ENCODE results near the gene NOP58.
"Not testable (repeated sequence)": the region's sequence is repeated elsewhere in the genome, so short reads cannot be mapped to it uniquely, and the experiment has no call there.

Gene NOP58

GRCh38 chr2:202306034-202306433 is 40.5 kb downstream of the NOP58 start:
- no peak overlapping the region for H3K4me3 ChIP-seq (ENCODE audit: insufficient read depth, low read depth, low read length, poor library complexity, severe bottlenecking)
- H3K27me3 ChIP-seq (replicated peaks; ENCODE audit: control insufficient read depth, insufficient read depth, low read length, poor library complexity, severe bottlenecking): no peaks in the 10 kb centered on the region
- no peak for DNase-seq
- peaks cover 53% of the 10 kb centered on the region for H3K36me3 ChIP-seq (ENCODE audit: control insufficient read depth, insufficient read depth, low read length)
- no peak overlapping the region for H3K27ac ChIP-seq (ENCODE audit: insufficient read depth, low read length, poor library complexity, severe bottlenecking)
- H3K9me3 ChIP-seq (ENCODE audit: control insufficient read depth, low read length): no peaks in the 10 kb centered on the region
- H3K4me1 ChIP-seq (ENCODE audit: control insufficient read depth, insufficient read depth, low read length, poor library complexity, severe bottlenecking): no peaks in the 10 kb centered on the region

DNA sequence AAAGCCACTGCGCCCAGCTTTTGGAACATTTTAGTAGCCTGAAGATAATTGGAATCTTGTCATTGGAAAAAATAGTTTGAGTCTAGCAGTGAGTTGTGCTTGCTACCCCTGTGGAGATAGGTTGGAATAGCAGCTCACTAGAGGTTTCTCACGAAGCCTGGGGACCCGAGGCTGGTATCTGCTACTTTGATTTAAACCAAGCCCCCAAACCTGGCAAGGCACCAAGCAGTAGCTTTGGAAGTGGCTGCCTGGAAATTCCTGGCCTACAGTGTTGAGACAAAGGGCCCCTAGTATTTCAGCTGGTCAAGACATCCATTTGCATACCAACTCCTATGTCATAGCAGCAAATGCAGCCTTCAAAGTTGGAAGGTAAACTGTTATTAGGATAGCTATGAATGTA is 42.1 kb downstream of the NOP58 start:
- Histone ChIP-seq H3K36me3 (ENCODE audit: control insufficient read depth, insufficient read depth, low read length) (peaks cover 36% of the 10 kb centered on the region), H3K9me3 (ENCODE audit: control insufficient read depth, low read length) (no peaks in the 10 kb centered on the region)

DNA sequence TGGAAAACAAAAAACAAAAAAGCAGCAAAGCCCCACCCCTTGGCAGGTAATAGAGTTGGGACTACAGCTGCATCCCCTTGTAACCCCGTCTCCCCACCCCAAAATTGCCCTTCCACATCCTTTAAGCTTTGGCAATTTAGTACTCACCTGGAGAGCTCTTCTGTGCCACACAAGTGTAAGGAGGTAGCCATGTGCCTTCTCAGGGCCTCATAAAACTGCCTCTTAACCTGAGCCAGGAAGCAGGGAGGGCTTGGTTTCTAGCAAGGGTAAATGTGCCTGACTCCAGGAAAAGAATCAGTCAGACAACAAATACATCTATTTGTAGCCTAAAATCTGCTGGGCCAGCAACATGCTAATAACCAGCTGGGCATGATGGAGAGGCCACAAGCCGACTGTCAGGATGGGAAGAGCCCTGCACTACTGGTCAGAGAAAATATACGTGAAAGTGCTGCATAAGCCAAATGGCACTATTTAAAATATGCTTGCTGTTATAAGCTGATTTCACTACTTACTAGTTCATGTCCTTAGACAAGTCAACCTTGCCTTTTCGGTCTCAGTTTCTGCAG is 46.3 kb downstream of the NOP58 start:
- no peaks in the 10 kb centered on the region for H3K4me1 ChIP-seq (ENCODE audit: control insufficient read depth, insufficient read depth, low read length, poor library complexity, severe bottlenecking)
- H3K27ac ChIP-seq (ENCODE audit: insufficient read depth, low read length, poor library complexity, severe bottlenecking): no peak overlapping the region
- no peaks in the 10 kb centered on the region for H3K27me3 ChIP-seq (replicated peaks; ENCODE audit: control insufficient read depth, insufficient read depth, low read length, poor library complexity, severe bottlenecking)
- no peak overlapping the region for H3K4me3 ChIP-seq (ENCODE audit: insufficient read depth, low read depth, low read length, poor library complexity, severe bottlenecking)
- H3K9me3 ChIP-seq (ENCODE audit: control insufficient read depth, low read length): no peaks in the 10 kb centered on the region
- DNase-seq: no peak
- no peaks in the 10 kb centered on the region for H3K36me3 ChIP-seq (ENCODE audit: control insufficient read depth, insufficient read depth, low read length)

More for the DNA sequence above, 42.1 kb downstream of the NOP58 start:
- no peak for DNase-seq
- Histone ChIP-seq H3K27ac (ENCODE audit: insufficient read depth, low read length, poor library complexity, severe bottlenecking) (no peak overlapping the region), H3K4me3 (ENCODE audit: insufficient read depth, low read depth, low read length, poor library complexity, severe bottlenecking) (no peak overlapping the region), H3K4me1 (ENCODE audit: control insufficient read depth, insufficient read depth, low read length, poor library complexity, severe bottlenecking) (no peaks in the 10 kb centered on the region), H3K27me3 (replicated peaks; ENCODE audit: control insufficient read depth, insufficient read depth, low read length, poor library complexity, severe bottlenecking) (no peaks in the 10 kb centered on the region)

DNA sequence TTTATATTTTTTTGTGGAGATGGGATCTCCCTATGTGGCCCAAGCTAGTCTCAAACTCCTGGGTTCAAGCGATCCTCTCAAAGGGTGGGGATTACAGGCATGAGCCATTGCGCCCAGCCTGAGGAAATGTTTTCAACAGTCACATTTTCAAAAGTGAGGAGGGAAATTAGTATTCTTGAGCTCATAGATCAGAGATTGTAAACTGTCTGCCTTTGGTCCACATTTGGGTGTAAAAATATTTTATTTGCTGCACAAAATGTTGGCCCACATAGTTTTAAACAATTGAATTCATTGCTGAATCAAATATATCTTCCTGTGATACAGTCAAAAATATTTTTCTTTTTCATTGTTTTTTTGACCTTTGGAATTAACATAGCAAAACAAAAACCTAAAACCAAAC is 48.6 kb downstream of the NOP58 start:
- no peak overlapping the region for H3K4me3 ChIP-seq (ENCODE audit: insufficient read depth, low read depth, low read length, poor library complexity, severe bottlenecking)
- H3K36me3 ChIP-seq (ENCODE audit: control insufficient read depth, insufficient read depth, low read length): no peaks in the 10 kb centered on the region
- H3K27ac ChIP-seq (ENCODE audit: insufficient read depth, low read length, poor library complexity, severe bottlenecking): no peak overlapping the region
- no peaks in the 10 kb centered on the region for H3K4me1 ChIP-seq (ENCODE audit: control insufficient read depth, insufficient read depth, low read length, poor library complexity, severe bottlenecking)
- DNase-seq: no peak
- H3K27me3 ChIP-seq (replicated peaks; ENCODE audit: control insufficient read depth, insufficient read depth, low read length, poor library complexity, severe bottlenecking): no peaks in the 10 kb centered on the region
- no peaks in the 10 kb centered on the region for H3K9me3 ChIP-seq (ENCODE audit: control insufficient read depth, low read length)

- H3K9me3 ChIP-seq (ENCODE audit: control insufficient read depth, low read length): no peaks in the 10 kb centered on the region
- no peak overlapping the region for H3K4me3 ChIP-seq (ENCODE audit: insufficient read depth, low read depth, low read length, poor library complexity, severe bottlenecking)
- no peak overlapping the region for H3K27ac ChIP-seq (ENCODE audit: insufficient read depth, low read length, poor library complexity, severe bottlenecking)
- no peak for DNase-seq
- no peaks in the 10 kb centered on the region for H3K36me3 ChIP-seq (ENCODE audit: control insufficient read depth, insufficient read depth, low read length)
- no peaks in the 10 kb centered on the region for H3K4me1 ChIP-seq (ENCODE audit: control insufficient read depth, insufficient read depth, low read length, poor library complexity, severe bottlenecking)
- no peaks in the 10 kb centered on the region for H3K27me3 ChIP-seq (replicated peaks; ENCODE audit: control insufficient read depth, insufficient read depth, low read length, poor library complexity, severe bottlenecking)
Observed at GRCh38 chr2:202317080-202317857, 51.7 kb downstream of the NOP58 start.

DNA sequence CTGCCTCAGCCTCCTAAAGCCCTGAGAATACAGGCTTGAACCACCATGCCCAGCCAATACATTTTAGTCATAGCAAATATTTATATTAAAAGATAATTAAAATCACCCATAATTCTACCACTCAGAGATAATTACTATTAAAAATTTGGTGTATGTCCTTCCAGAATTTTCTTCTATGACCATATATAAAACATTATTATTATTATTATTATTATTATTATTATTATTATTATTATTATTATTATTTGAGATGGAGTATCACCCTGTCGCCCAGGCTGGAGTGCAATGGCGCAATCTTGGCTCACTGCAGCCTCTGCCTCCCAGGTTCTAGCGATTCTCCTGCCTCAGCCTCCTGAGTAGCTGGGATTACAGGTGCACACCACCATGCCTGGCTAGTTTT is 54.8 kb downstream of the NOP58 start:
- H3K9me3 ChIP-seq (ENCODE audit: control insufficient read depth, low read length); H3K4me1 ChIP-seq (ENCODE audit: control insufficient read depth, insufficient read depth, low read length, poor library complexity, severe bottlenecking); H3K27me3 ChIP-seq (replicated peaks; ENCODE audit: control insufficient read depth, insufficient read depth, low read length, poor library complexity, severe bottlenecking); H3K4me3 ChIP-seq (ENCODE audit: insufficient read depth, low read depth, low read length, poor library complexity, severe bottlenecking); H3K27ac ChIP-seq (ENCODE audit: insufficient read depth, low read length, poor library complexity, severe bottlenecking); DNase-seq; H3K36me3 ChIP-seq (ENCODE audit: control insufficient read depth, insufficient read depth, low read length): not testable (repeated sequence)

DNA sequence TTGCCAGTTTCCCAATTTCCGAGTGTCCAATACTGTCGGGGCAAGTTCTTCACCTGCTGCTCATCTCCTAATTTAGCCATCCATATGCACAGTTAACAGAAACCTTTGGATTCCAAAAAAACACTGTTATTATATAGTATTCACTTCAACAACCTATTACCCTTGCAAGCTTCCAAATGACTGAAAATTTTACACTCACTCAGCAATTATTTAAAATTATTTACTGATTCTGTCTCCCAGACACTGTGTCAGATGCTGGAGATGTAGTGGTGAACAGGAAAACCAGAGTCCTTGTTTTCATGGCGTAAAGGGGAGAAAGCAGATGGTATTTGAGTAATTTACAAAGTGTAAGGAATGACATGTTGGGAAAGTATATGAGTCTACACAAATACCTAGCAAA is 56.9 kb downstream of the NOP58 start:
- no peaks in the 10 kb centered on the region for H3K9me3 ChIP-seq (ENCODE audit: control insufficient read depth, low read length)
- no peak overlapping the region for H3K27ac ChIP-seq (ENCODE audit: insufficient read depth, low read length, poor library complexity, severe bottlenecking)
- H3K36me3 ChIP-seq (ENCODE audit: control insufficient read depth, insufficient read depth, low read length): no peaks in the 10 kb centered on the region
- no peaks in the 10 kb centered on the region for H3K27me3 ChIP-seq (replicated peaks; ENCODE audit: control insufficient read depth, insufficient read depth, low read length, poor library complexity, severe bottlenecking)
- no peaks in the 10 kb centered on the region for H3K4me1 ChIP-seq (ENCODE audit: control insufficient read depth, insufficient read depth, low read length, poor library complexity, severe bottlenecking)
- no peak for DNase-seq
- no peak overlapping the region for H3K4me3 ChIP-seq (ENCODE audit: insufficient read depth, low read depth, low read length, poor library complexity, severe bottlenecking)

GRCh38 chr2:202327858-202328257 is 62.3 kb downstream of the NOP58 start:
- Histone ChIP-seq H3K27me3 (replicated peaks; ENCODE audit: control insufficient read depth, insufficient read depth, low read length, poor library complexity, severe bottlenecking) (no peaks in the 10 kb centered on the region), H3K9me3 (ENCODE audit: control insufficient read depth, low read length) (no peaks in the 10 kb centered on the region), H3K4me3 (ENCODE audit: insufficient read depth, low read depth, low read length, poor library complexity, severe bottlenecking) (no peak overlapping the region), H3K27ac (ENCODE audit: insufficient read depth, low read length, poor library complexity, severe bottlenecking) (no peak overlapping the region), H3K36me3 (ENCODE audit: control insufficient read depth, insufficient read depth, low read length) (no peaks in the 10 kb centered on the region), H3K4me1 (ENCODE audit: control insufficient read depth, insufficient read depth, low read length, poor library complexity, severe bottlenecking) (no peaks in the 10 kb centered on the region)
- DNase-seq: no peak

DNA sequence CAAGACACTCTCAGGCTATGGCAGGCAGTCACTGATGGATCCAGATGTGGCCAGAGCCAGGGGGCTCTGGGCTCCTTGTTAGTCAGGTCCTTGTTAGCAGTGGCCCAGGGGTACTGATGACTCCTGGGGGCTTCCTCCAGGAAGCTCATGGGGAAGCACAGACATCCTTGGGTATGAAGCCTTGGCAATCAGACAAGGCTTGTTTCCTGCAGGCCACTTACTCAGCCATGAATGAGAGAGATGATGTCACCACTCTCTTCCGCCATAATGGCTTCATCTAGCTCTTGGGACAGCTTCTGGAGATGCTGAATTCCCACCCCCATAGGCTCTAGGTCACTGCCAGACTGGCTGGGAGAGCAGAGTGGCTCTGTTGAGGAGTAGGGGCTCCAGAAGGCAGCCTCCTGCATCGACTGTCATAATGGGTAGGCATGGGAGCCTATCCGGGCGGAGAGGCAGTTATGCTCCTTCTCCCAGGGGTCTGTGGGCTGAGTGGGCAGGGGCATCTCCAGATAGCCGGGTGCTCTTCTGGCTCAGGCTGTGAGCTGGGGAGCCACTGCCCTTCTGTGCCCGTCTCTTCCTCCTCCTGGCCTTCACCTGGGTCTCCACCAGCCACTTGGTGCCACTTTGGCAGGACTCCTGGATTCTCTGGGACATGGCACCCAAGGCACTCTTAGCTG is 70.4 kb downstream of the NOP58 start:
- no peak overlapping the region for H3K27ac ChIP-seq (ENCODE audit: insufficient read depth, low read length, poor library complexity, severe bottlenecking)
- no peak overlapping the region for H3K4me3 ChIP-seq (ENCODE audit: insufficient read depth, low read depth, low read length, poor library complexity, severe bottlenecking)
- H3K4me1 ChIP-seq (ENCODE audit: control insufficient read depth, insufficient read depth, low read length, poor library complexity, severe bottlenecking): no peaks in the 10 kb centered on the region
- H3K27me3 ChIP-seq (replicated peaks; ENCODE audit: control insufficient read depth, insufficient read depth, low read length, poor library complexity, severe bottlenecking): no peaks in the 10 kb centered on the region
- H3K9me3 ChIP-seq (ENCODE audit: control insufficient read depth, low read length): no peaks in the 10 kb centered on the region
- no peak for DNase-seq
- no peaks in the 10 kb centered on the region for H3K36me3 ChIP-seq (ENCODE audit: control insufficient read depth, insufficient read depth, low read length)

- Histone ChIP-seq H3K27ac (ENCODE audit: insufficient read depth, low read length, poor library complexity, severe bottlenecking) (no peak overlapping the region), H3K4me1 (ENCODE audit: control insufficient read depth, insufficient read depth, low read length, poor library complexity, severe bottlenecking) (no peaks in the 10 kb centered on the region), H3K9me3 (ENCODE audit: control insufficient read depth, low read length) (no peaks in the 10 kb centered on the region), H3K27me3 (replicated peaks; ENCODE audit: control insufficient read depth, insufficient read depth, low read length, poor library complexity, severe bottlenecking) (no peaks in the 10 kb centered on the region), H3K4me3 (ENCODE audit: insufficient read depth, low read depth, low read length, poor library complexity, severe bottlenecking) (no peak overlapping the region), H3K36me3 (ENCODE audit: control insufficient read depth, insufficient read depth, low read length) (no peaks in the 10 kb centered on the region)
- DNase-seq: no peak
Observed at GRCh38 chr2:202337151-202337550, 71.6 kb downstream of the NOP58 start.
